Stimulated activated CD4-positive, alpha-beta T cell treated with anti-CD3 and anti-CD28 coated beads, Interleukin-1b, Interleukin-23, amount 100 ng/mL, for 48 hours (primary cell): ENCODE measurements around the gene WSCD2.

Experiments used
- DNase-seq: peaks from one replicate; pipeline ENCODE4 v3.0.0-alpha.2; 2020

Gene WSCD2

GRCh38 chr12:108129017-108129812 is at the start of gene WSCD2:
Gene WSCD2 (plus strand): TSS chr12:108129288. CDS start chr12:108195833, 66,545 bp downstream.
- no peak for DNase-seq

DNA sequence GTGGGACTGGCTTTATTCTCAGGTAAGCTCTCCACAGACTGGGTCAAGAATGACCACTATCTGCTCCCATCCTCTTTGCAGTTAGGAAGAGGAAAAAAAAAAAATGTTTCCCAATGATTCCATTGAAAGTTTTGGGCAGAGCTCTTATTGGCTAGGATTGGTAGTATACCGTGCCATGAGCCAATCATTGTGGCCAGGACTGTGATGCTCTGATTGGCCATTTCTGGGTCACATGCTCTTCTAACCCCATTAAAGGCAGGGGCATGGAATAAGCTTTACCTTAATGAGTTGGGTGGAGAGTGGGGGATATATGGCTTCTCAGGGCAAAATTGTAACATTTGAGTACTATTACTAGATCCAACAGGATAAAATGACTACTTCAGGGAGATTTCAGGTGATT is 49.4 kb upstream of the WSCD2 start:
- no peak for DNase-seq

GRCh38 chr12:108080363-108080762 is 48.7 kb upstream of the WSCD2 start:
- DNase-seq, result no peak

- DNase-seq, result no peak
These were observed 46.6 kb upstream of the WSCD2 start for GRCh38 chr12:108082485-108082884.

DNA sequence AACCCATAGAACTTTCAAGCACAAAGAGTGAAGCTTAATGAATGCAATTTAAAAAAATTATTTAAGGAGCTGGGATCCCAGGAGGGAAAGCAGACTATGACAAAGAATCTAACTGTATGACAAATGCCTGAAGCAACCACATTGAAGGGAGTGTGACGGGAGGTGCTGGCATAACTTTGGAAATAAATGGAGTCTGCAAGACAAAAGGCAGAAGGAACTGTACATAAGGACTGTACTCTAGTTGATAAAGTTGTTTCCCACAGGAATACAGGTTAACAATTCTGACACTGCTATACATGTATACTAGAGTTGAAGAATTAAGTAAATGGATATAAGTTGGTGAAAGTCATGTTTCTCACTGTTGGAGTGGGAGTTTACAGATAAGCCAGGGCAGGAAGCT is 41.2 kb upstream of the WSCD2 start:
- no peak for DNase-seq

- DNase-seq, result no peak
These were observed 38.8 kb upstream of the WSCD2 start for GRCh38 chr12:108090107-108090899.

DNA sequence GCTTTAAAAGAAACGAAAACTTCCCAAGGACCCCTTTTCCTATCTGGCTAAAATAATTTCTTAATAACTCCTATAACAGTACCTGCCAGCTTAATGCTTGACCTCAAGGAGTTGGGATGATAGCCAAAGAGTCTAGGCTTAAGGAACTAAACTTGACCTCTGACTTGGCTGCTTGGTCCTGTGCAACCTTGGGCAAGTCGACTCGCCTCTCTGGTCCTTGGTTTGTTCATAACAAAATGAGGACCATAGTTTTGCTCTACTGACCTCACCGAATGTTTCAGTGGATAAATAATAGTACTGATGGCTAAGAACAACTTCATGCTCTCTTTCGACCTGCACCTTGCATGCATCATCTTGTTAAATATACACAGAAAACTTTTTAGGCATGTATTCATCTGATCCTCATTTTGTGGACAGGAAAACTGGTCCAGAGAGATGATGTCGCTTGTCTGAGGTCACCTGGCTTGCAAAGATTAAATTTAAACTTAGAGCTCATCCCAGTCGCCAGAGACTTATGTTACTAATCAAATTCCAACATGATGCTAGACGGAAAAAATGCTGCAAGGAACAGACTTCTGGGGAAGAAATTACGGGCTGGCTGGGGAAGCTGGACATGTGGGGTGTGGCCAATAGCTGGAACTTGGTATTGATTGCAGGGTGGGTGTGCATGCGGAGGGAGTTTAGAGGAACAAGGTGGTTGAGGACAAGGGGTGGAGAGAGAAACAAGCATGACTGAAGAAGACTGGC is 38.0 kb upstream of the WSCD2 start:
- DNase-seq, result no peak

GRCh38 chr12:108091679-108092051 is 37.4 kb upstream of the WSCD2 start:
- DNase-seq, result no peak

DNA sequence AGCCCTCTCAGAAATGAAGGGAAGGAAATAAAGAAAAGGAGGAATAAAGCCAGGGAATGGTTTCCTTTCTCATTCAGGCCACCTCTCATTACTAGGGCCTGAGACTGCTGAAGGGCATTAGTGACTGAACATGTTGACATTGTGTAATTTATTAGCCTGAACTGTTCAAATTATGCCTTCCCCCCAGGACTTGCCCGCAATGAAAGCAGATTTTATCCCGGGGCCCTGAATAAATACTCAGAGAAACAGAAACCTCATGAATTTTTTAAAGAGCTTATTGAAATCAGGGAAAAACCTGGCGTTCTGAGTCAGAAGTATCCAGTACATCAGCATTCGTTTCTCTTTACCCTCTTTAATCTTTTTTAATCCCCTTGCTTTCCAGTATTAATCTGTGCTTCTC is 35.9 kb upstream of the WSCD2 start:
- no peak for DNase-seq

DNA sequence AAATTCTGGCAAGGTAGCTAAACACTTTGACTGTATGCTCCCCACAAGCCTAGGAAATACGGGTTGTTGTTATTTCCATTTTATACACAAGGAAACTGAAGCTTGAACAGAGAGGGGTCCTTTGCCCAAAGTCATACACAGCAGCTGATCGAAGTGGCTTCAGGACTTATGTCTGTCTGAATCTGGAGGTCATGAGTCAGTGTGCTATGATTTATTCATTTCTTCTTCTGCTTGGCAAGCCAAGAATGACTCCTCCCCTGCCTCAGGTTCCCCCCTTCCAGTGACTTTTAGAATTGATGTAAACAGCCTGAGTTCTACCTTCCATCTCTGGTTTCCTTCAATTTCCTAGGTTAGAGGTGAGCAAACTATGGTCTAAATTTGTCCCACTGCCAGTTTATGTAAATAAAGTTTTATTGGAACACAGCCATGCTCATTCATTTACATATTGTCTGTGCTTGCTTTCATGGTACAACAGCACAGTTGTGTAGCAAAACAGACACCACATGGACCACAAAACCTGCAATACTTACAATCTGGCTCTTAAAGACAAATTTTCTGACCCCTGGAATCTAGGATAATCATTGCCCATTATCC is 34.9 kb upstream of the WSCD2 start:
- no peak for DNase-seq

DNA sequence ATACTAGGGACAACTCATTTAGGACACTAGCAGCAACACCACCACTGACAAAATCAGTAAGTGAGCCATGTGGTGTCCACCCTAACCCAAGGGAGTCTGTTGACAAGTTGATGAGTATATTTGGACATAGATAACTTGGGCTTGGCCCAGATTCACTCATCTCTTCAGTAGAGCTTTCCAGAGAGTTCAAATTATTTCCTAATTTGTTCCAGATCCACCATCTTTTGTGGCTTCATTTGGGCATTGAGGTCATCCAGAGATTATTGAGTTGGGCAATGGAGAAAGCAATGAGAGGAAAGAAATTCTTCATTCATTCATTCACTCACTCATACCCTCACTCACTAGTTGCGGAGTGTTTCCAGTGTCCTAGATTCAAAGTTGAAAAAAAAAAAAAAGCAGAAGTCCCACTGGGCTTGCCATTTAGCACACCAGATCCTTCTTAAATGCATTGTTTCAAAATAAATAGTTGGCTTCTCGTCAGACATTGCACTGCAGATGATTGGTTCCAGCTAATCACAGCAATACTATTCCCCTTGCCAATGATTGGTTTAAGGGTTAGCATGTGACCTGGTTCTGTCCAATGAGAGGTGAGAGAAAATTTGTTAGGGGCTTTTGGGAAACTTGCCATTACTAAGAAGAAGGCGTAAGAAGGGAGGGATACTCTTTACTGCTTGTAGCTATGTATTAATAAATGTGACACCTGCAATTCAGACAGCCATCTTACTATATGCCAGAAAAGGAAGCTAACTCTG is 31.8 kb upstream of the WSCD2 start:
- no peak for DNase-seq

DNA sequence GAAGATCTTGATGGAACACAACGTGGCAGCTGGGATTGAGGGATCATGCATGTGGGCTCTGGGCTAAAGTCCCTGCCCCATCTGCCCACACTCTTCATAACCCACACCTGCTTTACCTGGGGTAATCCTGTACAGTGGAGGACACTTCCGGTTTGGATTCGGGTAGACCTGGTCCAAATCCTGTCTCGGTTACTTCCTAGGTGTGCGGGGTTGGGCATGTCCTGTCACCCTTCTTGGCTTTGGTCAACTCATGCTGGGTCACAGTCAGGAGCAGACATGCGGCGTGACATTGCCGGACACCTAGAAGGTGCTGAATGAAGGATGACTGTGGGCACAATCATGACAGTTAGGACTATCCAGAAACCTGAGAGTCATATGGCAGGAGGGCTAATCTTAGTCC is 30.7 kb upstream of the WSCD2 start:
- DNase-seq, result no peak

- no peak for DNase-seq
These were observed 30.0 kb upstream of the WSCD2 start for GRCh38 chr12:108099073-108099472.

GRCh38 chr12:108099778-108100489 is 29.2 kb upstream of the WSCD2 start:
- DNase-seq, result no peak

- DNase-seq, result no peak
These were observed 27.4 kb upstream of the WSCD2 start for GRCh38 chr12:108101605-108102175.

GRCh38 chr12:108102363-108102762 is 26.7 kb upstream of the WSCD2 start:
- DNase-seq, result no peak

GRCh38 chr12:108103087-108103486 is 26.0 kb upstream of the WSCD2 start:
- no peak for DNase-seq

DNA sequence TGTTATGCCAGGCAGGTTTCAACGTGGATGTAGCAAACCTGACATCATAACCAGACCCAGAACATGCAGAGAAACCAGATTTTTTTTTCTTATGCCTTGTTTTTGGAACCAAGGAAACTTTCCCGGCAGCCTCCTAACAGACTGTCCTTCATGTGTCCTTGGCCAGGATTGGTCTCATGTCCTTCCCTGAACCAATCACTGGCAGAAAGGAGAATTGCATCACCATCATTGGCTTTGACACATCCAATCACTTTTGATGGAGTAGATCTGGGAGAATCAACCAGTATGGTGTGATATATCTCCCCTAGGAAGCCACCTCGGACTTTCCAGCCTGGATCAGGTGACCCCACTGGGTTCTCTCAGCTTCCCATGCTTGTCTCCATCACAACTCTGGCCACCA is 25.6 kb upstream of the WSCD2 start:
- no peak for DNase-seq

DNA sequence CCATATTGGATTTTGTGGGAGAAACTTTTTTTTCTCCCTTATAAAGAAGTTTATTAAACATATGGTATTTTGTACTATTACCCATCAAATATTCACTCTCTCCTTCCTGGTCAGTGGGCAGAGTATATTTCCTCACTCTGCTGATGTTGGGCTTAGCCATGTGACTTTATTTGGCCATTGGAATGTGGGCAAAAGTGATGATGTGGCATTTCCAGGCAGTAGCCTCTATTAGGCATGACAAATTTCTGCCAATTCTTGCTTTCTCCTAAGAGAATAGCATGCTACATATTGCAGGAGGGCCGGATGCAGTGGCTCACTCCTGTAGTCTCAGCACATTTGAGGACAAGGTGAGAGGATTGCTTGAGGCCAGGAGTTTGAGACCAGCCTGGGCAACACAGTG is 24.4 kb upstream of the WSCD2 start:
- DNase-seq, result no peak

GRCh38 chr12:108106599-108106998 is 22.5 kb upstream of the WSCD2 start:
- DNase-seq, result no peak

DNA sequence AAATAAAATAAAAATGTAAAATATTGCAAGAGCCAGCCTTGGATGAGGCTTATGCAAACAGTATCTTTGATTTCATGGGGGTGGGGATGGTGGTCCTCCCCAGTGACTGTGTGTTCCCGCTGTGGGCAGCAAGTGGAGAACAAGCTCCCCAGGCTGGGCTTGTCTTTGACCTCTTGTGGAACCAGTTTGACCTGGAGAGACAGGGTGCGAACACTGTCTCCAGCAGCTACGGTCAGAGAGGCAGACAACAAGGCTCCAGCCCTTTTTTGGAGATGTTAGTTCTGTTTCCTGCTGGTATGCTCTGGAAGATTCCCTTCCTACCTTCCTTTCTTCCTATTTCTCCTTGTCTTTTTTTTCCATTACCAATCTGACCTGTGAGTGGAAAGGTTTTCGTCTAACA is 21.8 kb upstream of the WSCD2 start:
- DNase-seq, result no peak
